GM12864 (cell line): ENCODE results near the gene SLC6A6.

Experiments used
- DNase-seq: peaks from one replicate; pipeline ENCODE4 v3.0.0-alpha.2; 2011; ENCODE audit warnings: low read depth
- H3K4me3 ChIP-seq: 2 replicates; pipeline ENCODE4 v1.5.1; 2011; ENCODE audit warnings: mild to moderate bottlenecking, low read depth, low read length, control low read depth
- TF ChIP-seq, protein P1 (sequence below): IDR thresholded peaks from 2 replicates; pipeline ENCODE4 v1.5.1; 2011; ENCODE audit warnings: low read depth, mild to moderate bottlenecking, moderate library complexity, low read length, control low read depth, inconsistent platforms; ENCODE audit errors: missing control alignments

The SLC6A6 gene

GRCh38 chr3:14505803-14506500, 103.5 kb downstream of the SLC6A6 start:
- TF ChIP-seq, protein P1, sequence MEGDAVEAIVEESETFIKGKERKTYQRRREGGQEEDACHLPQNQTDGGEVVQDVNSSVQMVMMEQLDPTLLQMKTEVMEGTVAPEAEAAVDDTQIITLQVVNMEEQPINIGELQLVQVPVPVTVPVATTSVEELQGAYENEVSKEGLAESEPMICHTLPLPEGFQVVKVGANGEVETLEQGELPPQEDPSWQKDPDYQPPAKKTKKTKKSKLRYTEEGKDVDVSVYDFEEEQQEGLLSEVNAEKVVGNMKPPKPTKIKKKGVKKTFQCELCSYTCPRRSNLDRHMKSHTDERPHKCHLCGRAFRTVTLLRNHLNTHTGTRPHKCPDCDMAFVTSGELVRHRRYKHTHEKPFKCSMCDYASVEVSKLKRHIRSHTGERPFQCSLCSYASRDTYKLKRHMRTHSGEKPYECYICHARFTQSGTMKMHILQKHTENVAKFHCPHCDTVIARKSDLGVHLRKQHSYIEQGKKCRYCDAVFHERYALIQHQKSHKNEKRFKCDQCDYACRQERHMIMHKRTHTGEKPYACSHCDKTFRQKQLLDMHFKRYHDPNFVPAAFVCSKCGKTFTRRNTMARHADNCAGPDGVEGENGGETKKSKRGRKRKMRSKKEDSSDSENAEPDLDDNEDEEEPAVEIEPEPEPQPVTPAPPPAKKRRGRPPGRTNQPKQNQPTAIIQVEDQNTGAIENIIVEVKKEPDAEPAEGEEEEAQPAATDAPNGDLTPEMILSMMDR: no peak
- no peak for DNase-seq
- H3K4me3 ChIP-seq: no peak overlapping the region

- H3K4me3 ChIP-seq: no peak overlapping the region
- no peak for DNase-seq
- TF ChIP-seq, protein P1: no peak
These were observed 104.4 kb downstream of the SLC6A6 start for GRCh38 chr3:14506626-14507304.

GRCh38 chr3:14507305-14507741, 104.9 kb downstream of the SLC6A6 start:
- no peak overlapping the region for H3K4me3 ChIP-seq
- DNase-seq: no peak
- TF ChIP-seq, protein P1: no peak

DNA sequence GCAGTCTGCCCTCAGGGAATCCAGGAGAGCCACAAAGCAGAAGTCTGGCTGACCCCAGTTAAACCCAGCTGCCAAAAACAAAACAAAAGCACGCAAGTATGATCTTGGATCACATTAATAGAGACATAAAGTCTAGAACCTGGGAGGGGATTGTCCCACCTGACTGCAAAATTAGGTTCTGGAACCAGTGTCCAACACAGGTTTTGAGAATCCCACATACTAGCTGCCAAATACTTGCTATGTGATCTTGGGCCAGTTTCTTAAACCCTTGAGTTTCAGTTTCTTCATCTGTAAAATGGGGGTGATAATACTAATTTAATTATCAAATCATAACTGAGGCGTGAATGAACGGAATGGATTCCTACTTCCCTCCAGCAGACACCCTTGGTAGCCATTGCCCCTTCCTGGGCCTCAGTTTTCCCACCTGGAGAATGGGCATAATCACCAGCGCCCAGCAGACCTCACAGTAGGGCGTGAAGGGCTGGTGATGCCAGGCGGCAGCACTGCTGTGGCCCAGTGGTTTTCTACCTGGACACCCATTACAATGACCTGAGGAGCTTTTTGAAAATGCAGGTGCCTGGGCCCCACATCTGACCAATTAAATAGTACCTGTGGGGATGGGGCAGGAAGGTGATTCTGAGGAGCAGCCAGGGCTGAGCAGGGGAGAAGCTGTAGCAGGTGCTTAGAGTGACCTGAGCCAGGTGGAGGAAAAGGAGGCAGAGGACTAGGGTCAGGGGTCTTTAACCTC, 105.5 kb downstream of the SLC6A6 start:
- no peak for DNase-seq

DNA sequence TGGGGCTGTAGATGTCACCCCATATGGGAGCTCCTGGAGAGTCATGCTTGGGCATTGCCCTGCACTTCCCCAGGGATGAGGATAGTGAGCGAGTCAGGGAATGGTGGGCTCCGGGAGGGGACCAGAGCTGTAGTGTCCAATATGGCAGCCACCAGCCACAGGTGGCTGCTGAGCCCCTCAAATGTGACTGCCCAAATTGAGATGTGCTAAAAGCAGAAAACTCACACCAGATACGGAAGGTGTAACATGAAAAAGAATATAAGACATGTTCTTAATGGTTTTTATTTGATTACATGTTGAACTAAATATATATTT, 106.1 kb downstream of the SLC6A6 start:
- TF ChIP-seq, protein P1: no peak
- no peak for DNase-seq
- no peak overlapping the region for H3K4me3 ChIP-seq

More for the DNA sequence above, 105.5 kb downstream of the SLC6A6 start:
- TF ChIP-seq, protein P1: no peak
- H3K4me3 ChIP-seq: no peak overlapping the region

GRCh38 chr3:14508966-14509795, 106.8 kb downstream of the SLC6A6 start:
- no peak overlapping the region for H3K4me3 ChIP-seq
- no peak for DNase-seq
- TF ChIP-seq, protein P1: peak; percentile 91
